SK-N-SH (cell line): ENCODE results near the gene SERPINE2. TPM values are rescaled to one million over a fixed set of nuclear protein-coding genes. Genes with fewer than 3 reads are reported as not detected.

Experiments used
- CTCF ChIA-PET: fragments of 300-600, 350-600 bp; formaldehyde crosslinking; extraction: SDS; loops from one replicate; lab custom pipeline; 2021; lab: Yijun Ruan, JAX
- POLR2A ChIA-PET: fragments of 350-600 bp; sonication (Branson Sonifier 250); formaldehyde crosslinking; extraction: SDS; loops from one replicate; lab custom pipeline; 2020; ENCODE audit warnings: antibody characterized with exemption, inconsistent platforms; lab: Yijun Ruan, JAX
- DNase-seq: peaks from one replicate; pipeline ENCODE4 v3.0.0; 2012
- H2AFZ ChIP-seq: fragments of 200-600 bp; sonication (generic); 2 replicates; pipeline ENCODE4 v1.8.1; 2016; ENCODE audit warnings: antibody characterized with exemption, mild to moderate bottlenecking, low read depth
- H3F3A ChIP-seq: fragments of 200-600 bp; sonication (generic); replicated peaks from 2 replicates; pipeline ENCODE3; 2016; ENCODE audit warnings: antibody characterized with exemption, mild to moderate bottlenecking; ENCODE audit not compliant: insufficient read depth
- H3K27ac ChIP-seq, 2 experiments: fragments of 200-500 bp in 1 of 2; fragments of 200-600 bp in 1 of 2; sonication (Bioruptor generic) in 1 of 2; sonication (generic), shearing (Covaris generic) in 1 of 2; 2 replicates each; pipeline versions ENCODE4 v1.5.1 to v1.6.1; 2014 to 2016; ENCODE audit warnings: low read depth in 2 of 2, inconsistent platforms in 1 of 2, low read length in 1 of 2, mild to moderate bottlenecking in 1 of 2, mixed read lengths in 1 of 2
- H3K27me3 ChIP-seq: fragments of 200-600 bp; sonication (generic), shearing (Covaris generic); 2 replicates; pipeline ENCODE4 v1.6.1; 2016; ENCODE audit warnings: mixed run types; ENCODE audit not compliant: insufficient read depth
- H3K36me3 ChIP-seq, 2 experiments: fragments of 200-500 bp in 1 of 2; fragments of 200-600 bp in 1 of 2; sonication (Bioruptor generic) in 1 of 2; sonication (generic) in 1 of 2; replicated peaks in 1 of 2; 2 replicates each; pipeline versions ENCODE3 to v1.5.1; 2014 to 2016; ENCODE audit warnings: low read length in 1 of 2, mild to moderate bottlenecking in 1 of 2; ENCODE audit not compliant: insufficient read depth in 2 of 2, control insufficient read depth in 1 of 2
- H3K4me1 ChIP-seq, 2 experiments: fragments of 200-500 bp in 1 of 2; fragments of 200-600 bp in 1 of 2; sonication (Bioruptor generic) in 1 of 2; sonication (generic), shearing (Covaris generic) in 1 of 2; 2 replicates each; pipeline versions ENCODE4 v1.5.1 to v1.6.1; 2014 to 2016; ENCODE audit warnings: low read depth in 1 of 2, low read length in 1 of 2, mixed run types in 1 of 2; ENCODE audit not compliant: insufficient read depth in 2 of 2, control insufficient read depth in 1 of 2
- H3K4me2 ChIP-seq: fragments of 200-600 bp; sonication (generic), shearing (Covaris generic); 2 replicates; pipeline ENCODE4 v1.6.1; 2017; ENCODE audit warnings: mixed run types
- H3K4me3 ChIP-seq, 2 experiments: fragments of 200-500 bp in 1 of 2; fragments of 200-600 bp in 1 of 2; sonication (Bioruptor generic) in 1 of 2; sonication (generic), shearing (Covaris generic) in 1 of 2; 2 replicates each; pipeline versions ENCODE4 v1.5.1 to v1.8.1; 2014 to 2016; ENCODE audit warnings: low read depth in 2 of 2, inconsistent platforms in 1 of 2, low read length in 1 of 2, mild to moderate bottlenecking in 1 of 2, mixed read lengths in 1 of 2, moderate library complexity in 1 of 2
- H3K79me2 ChIP-seq: fragments of 200-600 bp; sonication (generic); 2 replicates; pipeline ENCODE4 v1.8.1; 2017; ENCODE audit warnings: mild to moderate bottlenecking; ENCODE audit not compliant: insufficient read depth
- H3K9ac ChIP-seq: fragments of 200-600 bp; sonication (generic); 2 replicates; pipeline ENCODE4 v1.6.1; 2017; ENCODE audit warnings: mixed run types
- H3K9me2 ChIP-seq: fragments of 200-600 bp; sonication (generic); 2 replicates; pipeline ENCODE4 v1.6.1; 2017; ENCODE audit warnings: mixed run types
- H3K9me3 ChIP-seq: fragments of 200-600 bp; sonication (generic); 2 replicates; pipeline ENCODE4 v1.6.1; 2017; ENCODE audit warnings: mixed run types, mild to moderate bottlenecking, moderate library complexity
- H4K20me1 ChIP-seq: fragments of 200-600 bp; sonication (generic); 2 replicates; pipeline ENCODE4 v1.6.1; 2017; ENCODE audit warnings: mild to moderate bottlenecking, mixed run types; ENCODE audit not compliant: insufficient read depth
- ELF1 ChIP-seq: IDR thresholded peaks from 2 replicates; pipeline ENCODE4 v1.4.0; 2012
- EP300 ChIP-seq, 2 experiments: IDR thresholded peaks; 2 replicates each; pipeline versions ENCODE4 v1.4.0 to v1.6.1; 2012; ENCODE audit warnings: borderline replicate concordance in 1 of 2, low read depth in 1 of 2, low read length in 1 of 2
- FOXJ3 ChIP-seq: sonication (generic); formaldehyde crosslinking; IDR thresholded peaks from 2 replicates; pipeline ENCODE4 v1.5.1; 2020; ENCODE audit warnings: mild to moderate bottlenecking, missing genetic modification reagents
- FOXM1 ChIP-seq: IDR thresholded peaks from 2 replicates; pipeline ENCODE4 v1.4.0; 2012; ENCODE audit warnings: low read depth, mild to moderate bottlenecking
- GATA2 ChIP-seq: sonication (generic); formaldehyde crosslinking; IDR thresholded peaks from 2 replicates; pipeline ENCODE4 v1.5.0; 2020; ENCODE audit warnings: mild to moderate bottlenecking, missing genetic modification reagents
- MXI1 ChIP-seq: IDR thresholded peaks from 2 replicates; pipeline ENCODE4 v1.6.1; 2012; ENCODE audit warnings: mild to moderate bottlenecking, low read depth, low read length, improper control_type of control experiment
- NFIC ChIP-seq: IDR thresholded peaks from 2 replicates; pipeline ENCODE4 v1.4.0; 2012; ENCODE audit warnings: borderline replicate concordance
- POLR2AphosphoS5 ChIP-seq: IDR thresholded peaks from 2 replicates; pipeline ENCODE4 v1.6.1; 2012; ENCODE audit warnings: low read depth, low read length
- RAD21 ChIP-seq: IDR thresholded peaks from 2 replicates; pipeline ENCODE4 v1.6.1; 2012; ENCODE audit warnings: mild to moderate bottlenecking, low read length
- RCOR1 ChIP-seq: fragments of 150-350 bp; IDR thresholded peaks from 2 replicates; pipeline ENCODE4 v1.6.1; 2017; ENCODE audit warnings: antibody characterized with exemption, low read length
- RFX5 ChIP-seq: IDR thresholded peaks from 2 replicates; pipeline ENCODE4 v1.6.1; 2012; ENCODE audit warnings: mild to moderate bottlenecking, improper control_type of control experiment, low read length
- SIN3A ChIP-seq: IDR thresholded peaks from 2 replicates; pipeline ENCODE4 v1.6.1; 2012; ENCODE audit warnings: low read depth, mild to moderate bottlenecking, low read length, moderate library complexity, borderline replicate concordance
- SMC3 ChIP-seq: IDR thresholded peaks from 2 replicates; pipeline ENCODE4 v1.6.1; 2012; ENCODE audit warnings: low read depth, low read length, improper control_type of control experiment
- TCF12 ChIP-seq: IDR thresholded peaks from 2 replicates; pipeline ENCODE4 v1.4.0; 2012
- TEAD4 ChIP-seq: IDR thresholded peaks from 2 replicates; pipeline ENCODE4 v1.4.0; 2012; ENCODE audit warnings: mild to moderate bottlenecking, borderline replicate concordance; ENCODE audit not compliant: insufficient read depth
- WGBS: methylation state at CpG from one replicate; pipeline ENCODE4 v1.1.6; 2017; ENCODE audit warnings: low lambda C conversion rate; 5-methylcytosine and 5-hydroxymethylcytosine counted together
- polyA plus RNA-seq, 3 experiments: library from polyadenylated mRNA; depleted of rRNA; stranded (reverse); fragments of >200 nt; gene quantifications; 2 replicates each; pipeline ENCODE4 v1.2.3, GENCODE V29; 2012
- TF ChIP-seq, protein P1 (sequence below): IDR thresholded peaks from 2 replicates; pipeline ENCODE4 v1.6.1; 2012; ENCODE audit warnings: mild to moderate bottlenecking, low read depth, low read length, moderate library complexity
- TF ChIP-seq, protein P2 (sequence below): IDR thresholded peaks from 2 replicates; pipeline ENCODE4 v1.4.0; 2012; ENCODE audit warnings: low read depth, borderline replicate concordance
- TF ChIP-seq, protein P3 (sequence below): IDR thresholded peaks from 2 replicates; pipeline ENCODE4 v1.4.0; 2012; ENCODE audit warnings: low read depth

Gene SERPINE2
- polyA plus RNA-seq, 1 of the 3 experiments (the other 2 are of a cell fraction) = 249 TPM

DNA sequence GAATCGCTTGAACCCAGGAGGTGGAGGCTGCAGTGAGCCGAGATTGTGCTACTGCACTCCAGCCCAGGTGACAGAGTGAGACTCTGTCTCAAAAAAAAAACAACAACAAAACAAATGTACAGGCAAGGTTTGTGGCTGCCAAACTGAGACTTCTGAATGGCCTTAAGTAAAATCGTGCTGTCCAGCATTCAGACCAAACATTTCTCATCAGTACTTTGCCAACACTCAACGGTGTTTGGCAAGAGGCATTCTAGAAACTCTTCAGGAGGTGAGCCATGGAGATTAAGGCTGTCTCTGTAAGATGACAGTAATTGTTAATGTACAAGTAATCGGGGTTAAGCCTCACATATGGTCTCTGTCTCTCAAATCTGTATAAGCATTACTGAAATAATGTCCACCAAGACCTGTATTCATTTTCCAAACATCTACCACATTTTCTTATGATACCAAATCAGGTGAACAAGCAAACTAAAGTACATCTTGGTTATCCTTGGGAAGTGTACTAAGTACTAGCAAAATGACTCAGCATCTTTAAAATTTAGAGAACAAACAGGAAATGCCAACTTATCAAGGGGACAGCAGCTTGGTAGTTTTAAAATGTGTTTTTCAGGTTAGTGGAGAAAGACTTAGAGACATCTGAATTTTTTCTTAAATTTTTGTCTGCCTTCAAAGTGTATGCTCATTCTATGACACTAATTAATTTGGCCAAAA is 29.3 kb downstream of the SERPINE2 start:
- CTCF ChIA-PET = interaction anchor here (1.0 to 8.1 kb wide), 4 partner anchors 15 to 274 kb away, joined by 3 to 85 read pairs (median 6); partner anchors contain the start of gene SERPINE2
- Histone ChIP-seq H3F3A (no peaks in the 10 kb centered on the region), H3K27ac (peak overlapping the region in 1 of 2 experiments; percentile 95; a peak in 2 of 4 replicates), H2AFZ (no peak overlapping the region), H3K27me3 (no peaks in the 10 kb centered on the region), H4K20me1 (no peaks in the 10 kb centered on the region; the same call in 1 of the 2 replicates), H3K4me3 (no peak overlapping the region), H3K9ac (no peak overlapping the region), H3K4me2 (0 out of 2 replicates have a peak overlapping the region, but pooled peaks have one; percentile 1), H3K9me3 (no peaks in the 10 kb centered on the region), H3K36me3 (no peaks in the 10 kb centered on the region), H3K4me1 (peaks cover 25 to 28% of the 10 kb centered on the region in 2 experiments; a peak in 3 of 4 replicates), H3K79me2 (peaks cover 14% of the 10 kb centered on the region; the same call in 1 of the 2 replicates), H3K9me2 (no peaks in the 10 kb centered on the region)
- POLR2A ChIA-PET = no interaction called here
- 90% methylated on average over 5 of the region's 5 CpGs for WGBS
- no peak for DNase-seq
- TF ChIP-seq SIN3A (no peak), ELF1 (no peak), POLR2AphosphoS5 (no peak), FOXM1 (no peak), FOXJ3 (CRISPR knock-in tag) (no peak)
- TF ChIP-seq, protein P1, sequence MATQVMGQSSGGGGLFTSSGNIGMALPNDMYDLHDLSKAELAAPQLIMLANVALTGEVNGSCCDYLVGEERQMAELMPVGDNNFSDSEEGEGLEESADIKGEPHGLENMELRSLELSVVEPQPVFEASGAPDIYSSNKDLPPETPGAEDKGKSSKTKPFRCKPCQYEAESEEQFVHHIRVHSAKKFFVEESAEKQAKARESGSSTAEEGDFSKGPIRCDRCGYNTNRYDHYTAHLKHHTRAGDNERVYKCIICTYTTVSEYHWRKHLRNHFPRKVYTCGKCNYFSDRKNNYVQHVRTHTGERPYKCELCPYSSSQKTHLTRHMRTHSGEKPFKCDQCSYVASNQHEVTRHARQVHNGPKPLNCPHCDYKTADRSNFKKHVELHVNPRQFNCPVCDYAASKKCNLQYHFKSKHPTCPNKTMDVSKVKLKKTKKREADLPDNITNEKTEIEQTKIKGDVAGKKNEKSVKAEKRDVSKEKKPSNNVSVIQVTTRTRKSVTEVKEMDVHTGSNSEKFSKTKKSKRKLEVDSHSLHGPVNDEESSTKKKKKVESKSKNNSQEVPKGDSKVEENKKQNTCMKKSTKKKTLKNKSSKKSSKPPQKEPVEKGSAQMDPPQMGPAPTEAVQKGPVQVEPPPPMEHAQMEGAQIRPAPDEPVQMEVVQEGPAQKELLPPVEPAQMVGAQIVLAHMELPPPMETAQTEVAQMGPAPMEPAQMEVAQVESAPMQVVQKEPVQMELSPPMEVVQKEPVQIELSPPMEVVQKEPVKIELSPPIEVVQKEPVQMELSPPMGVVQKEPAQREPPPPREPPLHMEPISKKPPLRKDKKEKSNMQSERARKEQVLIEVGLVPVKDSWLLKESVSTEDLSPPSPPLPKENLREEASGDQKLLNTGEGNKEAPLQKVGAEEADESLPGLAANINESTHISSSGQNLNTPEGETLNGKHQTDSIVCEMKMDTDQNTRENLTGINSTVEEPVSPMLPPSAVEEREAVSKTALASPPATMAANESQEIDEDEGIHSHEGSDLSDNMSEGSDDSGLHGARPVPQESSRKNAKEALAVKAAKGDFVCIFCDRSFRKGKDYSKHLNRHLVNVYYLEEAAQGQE = peak; percentile 72

DNA sequence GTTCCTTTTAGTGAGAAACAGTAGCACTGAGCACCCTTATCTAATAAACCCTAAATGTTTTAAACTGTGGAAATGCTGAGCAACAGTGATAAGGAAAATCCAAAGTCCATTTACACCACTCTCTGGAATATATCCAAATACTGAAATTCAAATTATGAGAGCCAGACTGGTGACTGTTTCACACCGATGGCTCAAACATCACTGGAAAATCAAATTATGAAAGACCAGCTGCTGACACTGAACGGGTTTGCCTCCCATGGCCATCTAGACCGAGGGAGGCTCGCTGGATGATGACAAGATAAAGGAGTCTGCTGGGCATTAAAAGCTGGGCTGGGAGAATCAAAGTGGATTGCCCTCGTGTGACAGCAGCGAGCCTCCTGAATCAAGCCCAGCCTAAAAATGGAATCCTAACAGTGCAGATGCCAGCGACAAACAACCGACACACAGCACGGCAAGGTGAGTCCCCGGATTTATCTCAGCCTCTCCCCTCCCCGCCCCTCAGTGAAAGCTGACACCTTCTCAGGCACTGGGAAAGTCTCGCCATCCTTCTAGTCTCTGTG is 30.3 kb downstream of the SERPINE2 start:
- Histone ChIP-seq H2AFZ (no peak overlapping the region), H3K9me2 (no peaks in the 10 kb centered on the region), H4K20me1 (no peaks in the 10 kb centered on the region; the same call in 1 of the 2 replicates), H3K36me3 (no peaks in the 10 kb centered on the region), H3K79me2 (peaks cover 14% of the 10 kb centered on the region; the same call in 1 of the 2 replicates), H3K9me3 (no peaks in the 10 kb centered on the region), H3K9ac (no peak overlapping the region), H3K4me2 (no peak overlapping the region), H3K4me3 (no peak overlapping the region; a peak in 1 of 4 replicates), H3K4me1 (peaks cover 26 to 28% of the 10 kb centered on the region in 2 experiments; a peak in 3 of 4 replicates), H3K27ac (peak overlapping the region in 1 of 2 experiments; percentile 95; a peak in 2 of 4 replicates), H3K27me3 (no peaks in the 10 kb centered on the region), H3F3A (no peaks in the 10 kb centered on the region)
- ChIA-PET POLR2A (interaction anchor here (1.1 kb wide), 1 partner anchor 51 kb away, joined by 3 read pairs; no protein-coding TSS in a partner anchor), CTCF (interaction anchor here (0.8 to 8.1 kb wide), 7 partner anchors 10 to 278 kb away, joined by 3 to 85 read pairs (median 5); partner anchors contain the start of gene SERPINE2)
- TF ChIP-seq, protein P2, sequence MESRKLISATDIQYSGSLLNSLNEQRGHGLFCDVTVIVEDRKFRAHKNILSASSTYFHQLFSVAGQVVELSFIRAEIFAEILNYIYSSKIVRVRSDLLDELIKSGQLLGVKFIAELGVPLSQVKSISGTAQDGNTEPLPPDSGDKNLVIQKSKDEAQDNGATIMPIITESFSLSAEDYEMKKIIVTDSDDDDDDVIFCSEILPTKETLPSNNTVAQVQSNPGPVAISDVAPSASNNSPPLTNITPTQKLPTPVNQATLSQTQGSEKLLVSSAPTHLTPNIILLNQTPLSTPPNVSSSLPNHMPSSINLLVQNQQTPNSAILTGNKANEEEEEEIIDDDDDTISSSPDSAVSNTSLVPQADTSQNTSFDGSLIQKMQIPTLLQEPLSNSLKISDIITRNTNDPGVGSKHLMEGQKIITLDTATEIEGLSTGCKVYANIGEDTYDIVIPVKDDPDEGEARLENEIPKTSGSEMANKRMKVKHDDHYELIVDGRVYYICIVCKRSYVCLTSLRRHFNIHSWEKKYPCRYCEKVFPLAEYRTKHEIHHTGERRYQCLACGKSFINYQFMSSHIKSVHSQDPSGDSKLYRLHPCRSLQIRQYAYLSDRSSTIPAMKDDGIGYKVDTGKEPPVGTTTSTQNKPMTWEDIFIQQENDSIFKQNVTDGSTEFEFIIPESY = no peak
- TF ChIP-seq RCOR1 (peak; percentile 99), RAD21 (peak; percentile 5; the same call in 1 of the 2 replicates), RFX5 (no peak), FOXJ3 (CRISPR knock-in tag) (peak; percentile 95), POLR2AphosphoS5 (peak; percentile 59; the same call in 1 of the 2 replicates), NFIC (no peak), GATA2 (peak; percentile 99), TEAD4 (no peak), TCF12 (peak; percentile 60), SIN3A (no peak), EP300 (IDR thresholded peaks at IDR 0.05; ENCODE audit: borderline replicate concordance in 1 of 2, low read depth in 1 of 2, low read length in 1 of 2) (peak in 1 of 2 experiments; percentile 92; a peak in 2 of 4 replicates), MXI1 (no peak), SMC3 (no peak; the same call in 1 of the 2 replicates)
- TF ChIP-seq, protein P3, sequence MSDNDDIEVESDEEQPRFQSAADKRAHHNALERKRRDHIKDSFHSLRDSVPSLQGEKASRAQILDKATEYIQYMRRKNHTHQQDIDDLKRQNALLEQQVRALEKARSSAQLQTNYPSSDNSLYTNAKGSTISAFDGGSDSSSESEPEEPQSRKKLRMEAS = no peak
- WGBS = 20% methylated on average over 7 of the region's 12 CpGs
- peak; percentile 85 for DNase-seq
